Right ventricle myocardium inferior (tissue), 1 donor: ENCODE data around the gene SP4. TPM values are rescaled to one million over a fixed set of nuclear protein-coding genes. Genes with fewer than 3 reads are reported as not detected.

ENCODE experiments used
- ATAC-seq: fragments of 200-7000 bp; cut with Tn5 transposase; one replicate; pipeline ENCODE4 v1.9.1; 2020; ENCODE audit warnings: mild to moderate bottlenecking, moderate library complexity
- DNase-seq: peaks from one replicate; pipeline ENCODE4 v3.0.0; 2021; ENCODE audit errors: missing footprints
- intact Hi-C: fragments of 100-400 bp; cut with DNase I; formaldehyde crosslinking; loops from one replicate; pipeline ENCODE4 v1.11.0; 2022
- long read RNA-seq: library from polyadenylated mRNA; unstranded; transcript quantifications from one replicate; pipeline ENCODE4 v2.0.0, GENCODE V29; 2021
- total RNA-seq: library from RNA; stranded (reverse); fragmentation: NEBNext Ultra II Directional; extraction: Animal tissue kit (Norgen Biotek cat#: 25700); gene quantifications from one replicate; pipeline ENCODE4 v1.2.1, GENCODE V29; 2021
- donor health status: DM: no; HTN: yes; CAD: no; lungs with severe emphysema.

SP4 gene
- total RNA-seq = 4.3 TPM
- long read RNA-seq, full-length matches to known transcripts = 2 of 3 reads
- long read RNA-seq, partial matches to known transcripts = 1 of 3 reads
- long read RNA-seq, other reads (novel, unspliced or antisense) = 0 of 3 reads

GRCh38 chr7:21427871-21428658 is at the start of gene SP4:
Gene SP4, plus strand, starts transcription at chr7:21428083. Its CDS starts 169 bp downstream, at chr7:21428252.
- ATAC-seq = peak; percentile 92
- DNase-seq = peak; percentile 98
- intact Hi-C loops = loop anchor here (5.0 kb wide), 1 partner anchor 654 kb away; no protein-coding TSS in a partner anchor

DNA sequence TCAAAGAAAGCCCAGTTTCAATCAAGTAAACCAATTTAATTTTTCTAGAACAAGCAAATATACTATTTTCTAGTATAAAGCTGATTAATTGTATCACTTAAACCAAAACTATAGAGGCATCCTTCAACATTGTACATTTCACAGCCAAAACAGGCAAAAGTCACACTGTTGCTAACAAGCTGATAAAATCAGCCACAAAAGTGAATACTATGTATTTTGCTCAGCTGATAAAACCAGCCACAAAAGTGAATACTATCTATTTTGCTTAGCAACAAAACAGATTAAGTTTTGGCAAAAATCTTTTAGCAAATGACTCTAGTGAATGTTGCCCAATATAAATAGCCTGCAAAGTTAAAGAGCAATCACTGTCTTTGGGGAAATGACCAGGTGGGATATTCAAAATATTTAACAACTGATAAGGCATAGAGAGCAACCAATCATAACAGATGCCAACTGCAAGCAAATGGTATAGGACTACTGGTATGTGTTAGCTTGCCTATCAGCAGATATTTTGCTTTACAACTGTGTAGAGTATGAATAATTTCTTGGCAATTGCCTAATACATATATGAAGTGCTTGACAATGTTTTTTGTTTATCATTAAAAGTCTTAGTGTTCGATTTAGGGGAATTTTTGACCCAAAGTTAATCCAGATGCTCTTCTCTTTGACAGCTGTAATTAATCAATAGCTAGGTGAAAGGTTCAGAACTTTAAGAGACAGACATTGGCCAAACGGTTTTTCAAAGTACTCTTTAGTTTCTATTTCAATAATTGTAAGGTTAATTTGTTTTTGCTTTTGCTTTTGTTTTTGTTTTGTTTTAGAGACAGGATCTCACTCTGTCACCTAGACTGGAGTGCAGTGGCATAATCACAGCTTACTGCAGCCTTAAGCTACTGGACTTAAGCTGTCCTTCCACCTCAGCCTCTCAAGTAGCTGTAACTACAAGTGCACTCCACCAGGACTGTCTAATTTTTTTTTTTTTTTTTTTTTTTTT is 44.4 kb upstream of the SP4 start:
- no peak for ATAC-seq
- no peak for DNase-seq
- intact Hi-C loops = no loop called here

- intact Hi-C loops = no loop called here
- DNase-seq = no peak
- no peak for ATAC-seq
Measured at GRCh38 chr7:21393937-21394336, 33.9 kb upstream of the SP4 start.

DNA sequence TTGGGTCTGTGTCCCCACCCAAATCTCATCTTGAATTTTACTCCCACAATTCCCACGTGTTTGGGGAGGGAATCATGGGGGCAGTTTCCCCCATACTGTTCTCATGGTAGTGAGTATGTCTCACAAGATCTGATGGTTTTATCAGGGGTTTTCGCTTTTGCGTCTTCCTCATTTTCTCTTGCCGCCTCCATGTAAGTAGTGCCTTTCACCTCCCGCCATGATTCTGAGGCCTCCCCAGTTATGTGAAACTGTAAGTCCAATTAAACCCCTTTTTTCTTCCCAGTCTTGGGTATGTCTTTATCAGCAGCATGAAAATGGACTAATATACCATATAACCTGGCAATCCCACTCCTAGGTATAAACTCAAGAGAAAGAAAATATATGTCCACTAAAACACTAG is 25.9 kb upstream of the SP4 start:
- intact Hi-C loops = no loop called here

GRCh38 chr7:21407796-21408480 is 19.9 kb upstream of the SP4 start:
- ATAC-seq (no peak), DNase-seq (no peak)
- intact Hi-C loops = no loop called here

More for the DNA sequence above, 25.9 kb upstream of the SP4 start:
- no peak for DNase-seq
- ATAC-seq = no peak

- ATAC-seq (no peak), DNase-seq (no peak)
- intact Hi-C loops = no loop called here
Measured at GRCh38 chr7:21408481-21408820, 19.4 kb upstream of the SP4 start.

DNA sequence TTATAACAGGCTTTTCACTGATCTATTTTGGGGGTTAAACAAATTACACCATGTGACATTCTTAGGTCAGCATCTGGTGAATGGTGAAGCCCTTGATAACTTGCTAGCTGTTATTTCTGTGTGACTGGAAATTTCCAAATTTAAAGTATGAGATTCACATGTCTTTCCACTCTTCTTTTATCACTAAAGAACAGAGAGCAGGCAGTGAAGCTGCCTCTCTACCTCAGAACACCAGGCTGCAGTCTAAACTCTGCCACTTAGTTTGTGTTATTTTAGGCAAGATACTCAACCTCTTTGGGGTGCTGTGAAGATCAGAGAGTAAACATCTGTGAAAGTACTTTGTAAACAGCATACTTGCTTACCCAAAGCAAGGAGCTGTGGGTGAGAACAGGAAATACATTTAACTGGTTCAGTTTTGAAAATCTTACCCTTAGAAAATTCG is 15.5 kb upstream of the SP4 start:
- intact Hi-C loops = no loop called here
- DNase-seq (no peak), ATAC-seq (no peak)

GRCh38 chr7:21412957-21413356 is 14.9 kb upstream of the SP4 start:
- intact Hi-C loops = no loop called here
- DNase-seq (no peak), ATAC-seq (no peak)

DNA sequence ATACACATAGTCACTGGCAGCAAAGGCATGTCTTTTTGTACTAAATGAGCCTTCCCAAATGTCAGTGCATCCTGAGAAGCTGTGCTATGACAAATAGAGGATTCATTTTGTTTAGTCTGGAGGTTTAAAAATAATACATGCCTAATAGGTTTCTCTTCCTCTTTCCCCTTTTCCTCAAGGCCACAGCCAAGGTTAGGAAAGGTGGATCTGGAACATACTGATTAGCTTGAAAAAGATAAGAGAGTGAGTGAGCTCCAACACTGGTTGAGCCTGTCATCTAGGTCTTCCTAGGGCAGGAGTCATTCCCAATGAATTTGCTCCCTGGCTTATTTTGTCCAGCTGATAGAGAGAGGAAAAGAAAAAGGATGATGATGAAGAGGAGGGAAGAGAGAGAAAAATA is 14.4 kb upstream of the SP4 start:
- no peak for DNase-seq
- no peak for ATAC-seq
- intact Hi-C loops = no loop called here

- no peak for ATAC-seq
- intact Hi-C loops = no loop called here
- no peak for DNase-seq
Measured at GRCh38 chr7:21414795-21415393, 13.0 kb upstream of the SP4 start.

DNA sequence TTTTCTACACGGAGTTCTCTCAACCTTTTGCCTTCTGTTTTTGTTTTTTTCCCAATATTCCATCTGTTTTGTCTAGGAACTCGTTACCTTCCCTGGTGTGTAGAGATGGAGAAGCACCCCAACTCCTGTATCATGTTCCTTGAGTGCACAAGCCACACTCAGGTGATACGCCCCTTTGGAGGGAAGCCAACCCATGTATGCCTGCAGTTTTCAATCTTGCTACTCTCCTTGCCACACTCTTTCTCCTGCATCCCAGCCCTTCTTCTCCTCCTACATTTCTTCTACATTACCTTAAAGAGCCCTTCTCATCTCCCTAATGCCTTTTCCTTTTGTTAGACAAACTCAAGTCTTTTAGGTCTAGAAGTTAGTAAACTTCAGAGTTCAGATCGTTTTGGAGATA is 10.2 kb upstream of the SP4 start:
- ATAC-seq = no peak
- DNase-seq = no peak
- intact Hi-C loops = no loop called here

DNA sequence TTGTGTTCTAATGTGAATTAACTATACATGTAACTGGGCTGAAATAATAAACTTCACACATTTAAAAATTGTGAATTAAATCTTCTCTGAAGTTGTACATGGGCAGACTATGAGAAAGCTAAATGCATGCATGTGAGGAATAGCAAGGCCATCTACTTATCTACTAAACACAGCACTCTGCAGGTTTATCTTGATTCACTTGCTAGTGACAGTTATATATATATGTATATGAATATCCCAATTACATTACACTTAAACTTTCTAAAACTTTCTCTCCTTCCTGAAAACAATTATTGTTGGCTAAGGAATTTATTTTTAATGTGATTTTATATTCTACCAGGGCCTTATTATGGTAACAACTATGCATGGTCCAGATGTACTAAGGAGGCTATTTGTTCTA is 5.1 kb upstream of the SP4 start:
- no peak for DNase-seq
- intact Hi-C loops = no loop called here
- no peak for ATAC-seq

DNA sequence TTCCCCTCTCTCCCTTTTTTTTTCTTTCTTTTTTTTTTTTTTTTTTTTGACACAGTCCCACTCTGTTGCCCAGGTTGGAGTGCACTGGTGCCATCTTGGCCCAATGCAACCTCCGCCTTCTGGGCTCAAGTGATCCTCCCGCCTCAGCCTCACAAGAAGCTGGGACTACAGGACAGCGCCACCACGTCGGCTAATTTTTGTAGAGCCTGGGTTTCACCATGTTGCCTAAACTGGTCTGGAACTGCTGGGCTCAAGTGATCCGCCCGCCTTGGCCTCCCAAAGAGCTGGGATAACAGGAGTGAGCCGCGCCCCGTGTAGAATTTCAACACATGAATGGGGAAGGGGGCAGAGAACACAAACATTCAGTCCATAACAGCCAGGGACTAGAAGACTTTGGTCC is 2.6 kb upstream of the SP4 start:
- intact Hi-C loops = loop anchor here (5.0 kb wide), 1 partner anchor 657 kb away; no protein-coding TSS in a partner anchor
- ATAC-seq = no peak
- DNase-seq = no peak

GRCh38 chr7:21426286-21427181 is 1.3 kb upstream of the SP4 start:
- DNase-seq (no peak), ATAC-seq (no peak)

DNA sequence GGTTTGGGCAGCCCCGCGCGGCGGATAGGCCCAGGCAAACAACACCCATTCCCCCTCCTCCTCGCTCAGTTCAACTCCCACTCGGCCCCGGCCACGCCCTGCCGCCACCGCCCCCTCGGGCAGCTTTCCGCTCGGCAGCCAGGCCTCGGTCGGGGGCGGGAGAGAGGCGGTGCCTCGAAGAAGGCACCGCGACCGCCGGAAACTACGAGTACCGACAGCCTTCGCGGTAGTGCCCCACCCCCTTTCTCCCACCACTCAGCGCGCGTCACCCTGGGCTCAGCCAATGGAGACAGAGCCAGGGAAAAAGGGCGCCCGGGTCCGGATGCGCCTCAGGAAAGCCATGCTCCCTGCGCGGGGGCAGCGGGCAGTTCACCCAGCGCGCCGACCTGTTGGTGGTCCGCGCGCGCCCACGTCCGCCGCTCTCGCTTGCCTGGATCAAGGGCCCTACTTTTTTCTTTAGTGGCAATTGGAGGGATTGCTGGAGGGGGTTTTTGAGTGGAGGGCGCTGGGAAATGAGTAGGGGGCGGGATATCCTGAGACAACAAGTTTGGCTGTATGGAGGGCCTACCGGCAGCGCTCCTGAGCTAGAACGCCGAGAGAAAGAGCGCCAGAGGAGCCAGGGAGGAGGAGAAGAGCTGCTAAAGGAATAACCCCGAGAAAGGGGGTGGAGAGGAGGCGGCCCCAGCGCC is 557 bp upstream of the SP4 start:
- DNase-seq (peak; percentile 100), ATAC-seq (peak; percentile 94)
- intact Hi-C loops = loop anchor here (5.0 kb wide), 1 partner anchor 655 kb away; no protein-coding TSS in a partner anchor

More at GRCh38 chr7:21426286-21427181, 1.3 kb upstream of the SP4 start:
- intact Hi-C loops = loop anchor here (5.0 kb wide), 1 partner anchor 656 kb away; no protein-coding TSS in a partner anchor

DNA sequence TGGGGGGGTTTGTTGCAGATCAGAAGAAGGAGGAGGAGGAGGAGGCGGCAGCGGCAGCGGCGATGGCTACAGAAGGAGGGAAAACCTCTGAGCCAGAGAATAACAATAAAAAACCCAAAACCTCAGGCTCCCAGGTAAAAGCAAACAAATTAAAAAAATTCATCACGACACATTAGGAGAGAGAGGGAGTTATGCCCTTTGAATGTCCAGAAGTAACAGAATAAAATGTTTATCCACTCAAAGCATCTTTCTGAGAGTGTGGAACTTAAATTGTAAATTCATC is 717 bp downstream of the SP4 start:
- ATAC-seq = no peak
- intact Hi-C loops = loop anchor here (5.0 kb wide), 1 partner anchor 654 kb away; no protein-coding TSS in a partner anchor
- DNase-seq = no peak

- intact Hi-C loops = loop anchor here (5.0 kb wide), 1 partner anchor 653 kb away; no protein-coding TSS in a partner anchor
- ATAC-seq (no peak), DNase-seq (no peak)
Measured at GRCh38 chr7:21429021-21429420, 1.1 kb downstream of the SP4 start.
